HS-5 (cell line): ENCODE results near the gene FARP1.

Experiments
- DNase-seq: peaks from one replicate; pipeline ENCODE4 v3.0.0-alpha.2; 2012; ENCODE audit warnings: low read depth

The FARP1 gene

DNA sequence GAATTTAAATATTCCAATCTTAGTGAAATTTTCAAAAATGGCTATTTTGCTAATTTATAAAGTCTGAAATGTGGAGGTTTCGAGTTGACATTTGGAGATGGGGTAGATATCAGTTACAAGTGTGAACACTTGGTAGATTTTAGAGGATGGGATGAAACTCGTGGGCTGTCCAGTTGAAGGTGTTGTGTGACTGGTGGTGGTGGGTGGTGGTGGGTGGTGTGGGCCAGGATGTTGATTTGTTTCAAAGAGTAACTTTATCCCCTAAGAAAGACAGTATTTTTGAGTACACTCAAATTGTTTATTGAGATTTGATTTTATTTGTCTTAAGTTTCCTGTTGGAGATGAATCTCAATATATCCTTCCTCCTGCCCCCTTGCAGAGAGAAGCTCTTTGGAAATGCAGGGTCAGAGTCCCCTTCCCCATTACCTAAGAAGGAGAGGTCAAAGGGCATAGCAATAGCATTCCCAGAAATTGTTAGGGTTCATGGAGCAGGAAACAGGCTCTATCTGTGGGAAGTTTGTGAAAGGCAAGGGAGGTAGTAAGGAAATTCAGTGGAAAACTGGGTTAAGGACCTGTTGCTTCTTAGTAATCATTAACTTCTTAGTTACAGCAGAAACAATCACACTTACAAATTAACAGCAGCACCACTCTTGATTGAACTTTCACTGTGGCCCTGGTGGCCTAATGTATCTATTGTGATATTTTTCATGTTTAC lies 167.7 kb downstream of the FARP1 start:
- no peak for DNase-seq

DNA sequence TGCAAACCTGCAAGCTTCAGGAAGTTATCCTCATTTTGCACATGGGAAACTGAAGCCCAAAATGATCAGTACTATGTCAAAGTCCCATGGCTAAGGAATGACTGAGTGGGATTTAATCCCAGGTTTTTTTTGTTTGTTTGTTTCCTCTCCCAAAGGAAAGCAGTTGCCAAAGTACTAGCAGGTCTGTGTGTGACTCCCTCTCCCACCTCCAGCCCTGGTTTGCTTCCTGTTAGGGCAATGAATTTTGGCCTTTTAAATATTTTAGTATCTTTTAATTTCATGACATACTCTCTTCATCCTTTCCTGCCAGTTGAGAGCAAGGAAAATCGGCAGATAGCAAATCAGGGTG lies 168.3 kb downstream of the FARP1 start:
- no peak for DNase-seq

DNA sequence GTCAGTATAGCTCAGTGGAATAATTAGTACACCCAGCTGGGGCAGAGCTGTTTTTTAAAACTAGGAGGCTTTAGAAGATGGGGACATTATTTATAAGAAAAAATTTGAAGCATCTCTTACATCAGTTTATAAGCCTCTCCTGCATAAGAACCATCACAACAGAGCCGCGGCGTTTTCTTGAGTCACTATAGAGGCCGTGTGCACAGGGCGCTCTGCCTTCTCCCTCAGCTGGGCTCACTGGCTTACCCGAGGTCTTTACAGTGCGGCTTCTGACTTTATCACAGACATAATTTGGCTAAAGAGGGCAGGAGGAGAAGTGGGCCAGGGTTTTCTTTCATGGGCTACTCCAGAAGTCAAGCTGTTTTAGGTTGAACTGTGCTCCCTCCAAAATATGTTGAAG lies 169.7 kb downstream of the FARP1 start:
- DNase-seq: no peak

DNA sequence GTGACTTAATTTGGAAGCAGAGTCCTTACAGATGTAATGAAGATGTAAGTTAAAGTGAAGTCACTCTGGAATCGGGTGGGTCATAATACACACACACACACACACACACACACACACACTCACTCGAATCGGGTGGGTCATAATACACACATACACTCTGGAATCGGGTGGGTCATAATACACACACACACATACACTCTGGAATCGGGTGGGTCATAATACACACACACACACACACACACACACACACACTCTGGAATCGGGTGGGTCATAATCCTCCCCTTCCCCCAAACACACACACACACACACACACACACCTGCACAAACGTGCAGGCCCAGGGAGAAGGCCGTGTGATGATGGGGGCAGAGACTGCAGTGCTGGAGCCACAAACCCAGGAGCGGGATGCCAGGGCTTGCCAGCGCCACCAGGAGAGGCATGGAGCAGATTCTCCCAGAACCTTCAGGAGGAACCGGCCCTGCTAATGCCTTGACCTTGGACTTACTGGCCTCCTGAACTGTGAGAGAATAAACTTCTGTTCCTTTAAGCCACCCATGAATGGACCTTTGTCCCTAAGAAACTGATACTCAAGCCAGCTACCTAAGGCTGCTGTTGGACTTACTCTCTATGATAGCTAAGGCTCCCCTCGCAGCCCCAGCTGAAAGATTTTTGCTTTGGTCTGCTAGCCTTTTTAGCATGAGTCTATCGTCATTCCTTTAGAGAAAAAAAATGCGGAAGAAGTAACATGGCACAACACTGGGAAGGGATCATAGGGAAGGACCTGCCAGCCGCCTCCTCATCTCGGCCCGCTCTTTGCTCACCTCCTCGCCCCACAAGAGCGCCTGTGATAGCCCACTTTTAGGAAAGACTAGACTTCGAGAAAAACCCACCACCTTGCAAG lies 170.4 kb downstream of the FARP1 start:
- DNase-seq: no peak

DNA sequence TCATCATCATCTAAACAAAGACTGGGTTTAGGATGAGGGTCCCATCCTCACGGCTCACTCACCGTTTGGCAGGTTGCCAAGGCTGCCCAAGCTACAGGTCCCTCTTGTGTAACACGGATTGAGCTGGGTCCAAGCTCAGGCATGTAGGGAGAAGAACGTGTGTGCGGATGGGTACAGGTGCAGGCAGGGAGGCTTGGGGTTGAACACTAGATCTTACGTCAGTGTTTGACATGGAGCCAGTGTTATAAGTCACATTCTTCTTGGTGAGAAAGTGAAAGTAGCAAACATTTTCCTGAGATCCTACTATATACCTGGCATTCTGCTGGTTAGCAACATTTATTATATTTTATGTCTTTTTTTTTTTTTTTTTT lies 171.0 kb downstream of the FARP1 start:
- no peak for DNase-seq

DNA sequence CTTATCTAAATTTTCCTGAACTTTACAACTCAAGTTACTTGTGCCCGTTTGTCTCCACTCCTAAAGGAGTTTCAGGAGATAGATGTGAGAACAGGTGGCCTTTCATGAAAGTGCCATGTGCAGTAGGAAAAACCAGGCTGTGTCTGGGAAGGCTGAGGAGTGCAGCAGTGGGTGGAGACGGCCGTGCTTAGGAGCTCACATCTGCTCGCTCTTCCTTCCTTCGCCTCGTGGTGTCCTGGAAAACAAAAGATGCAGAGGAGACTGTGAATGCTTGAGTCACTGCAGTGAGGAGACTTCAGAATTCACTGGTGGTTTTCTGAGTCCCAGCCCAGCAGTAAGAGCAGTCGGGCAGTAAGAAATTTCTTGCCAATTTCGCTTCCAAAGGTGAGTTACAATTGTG lies 172.6 kb downstream of the FARP1 start:
- DNase-seq: no peak

DNA sequence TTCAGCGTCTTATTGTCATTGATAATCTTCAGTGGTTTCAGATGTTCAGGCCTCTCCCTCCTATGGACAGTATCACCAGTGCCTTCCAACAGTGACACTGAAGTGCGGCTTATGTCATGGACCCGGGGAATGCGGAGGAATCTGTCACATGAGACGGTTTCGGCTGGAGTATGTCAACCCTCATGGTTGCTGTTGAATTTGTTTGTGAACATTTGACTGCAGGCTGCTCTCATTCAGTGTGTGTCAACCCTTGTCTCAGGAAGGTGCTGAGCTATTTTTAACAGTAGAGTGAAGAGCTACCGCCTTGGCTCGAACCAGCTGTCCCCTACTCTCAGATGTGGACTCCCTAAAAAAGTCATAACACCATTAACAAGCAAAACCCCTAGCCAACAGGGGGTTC lies 173.0 kb downstream of the FARP1 start:
- no peak for DNase-seq

DNA sequence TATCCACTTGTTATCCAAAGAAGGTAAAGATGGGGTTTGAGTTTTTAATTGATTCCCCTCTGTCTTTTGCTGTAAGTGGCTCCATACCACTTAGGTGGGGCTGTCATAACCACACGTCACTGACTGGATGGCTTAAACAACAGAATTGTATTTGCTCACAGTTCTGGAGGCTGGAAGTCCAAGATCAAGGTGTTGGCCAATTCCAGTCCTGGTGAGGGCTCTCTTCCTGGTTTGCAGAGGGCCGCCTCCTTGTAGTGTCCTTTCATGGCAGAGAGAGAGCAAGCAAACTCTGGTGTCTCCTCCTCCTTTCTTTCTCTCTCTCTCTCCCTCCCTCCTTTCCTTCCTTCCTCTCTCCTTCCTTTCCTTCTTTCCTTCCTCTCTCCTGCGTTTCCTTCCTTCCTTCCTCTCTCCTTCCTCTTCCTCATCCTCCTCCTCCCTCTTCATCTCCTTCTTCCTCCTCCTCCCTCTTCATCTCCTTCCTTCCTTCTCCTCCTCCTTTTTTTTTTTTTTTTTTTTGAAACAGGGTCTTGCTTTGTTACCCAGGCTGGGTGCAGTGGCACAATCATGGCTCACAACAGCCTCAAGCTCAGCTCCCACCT lies 174.8 kb downstream of the FARP1 start:
- no peak for DNase-seq

DNA sequence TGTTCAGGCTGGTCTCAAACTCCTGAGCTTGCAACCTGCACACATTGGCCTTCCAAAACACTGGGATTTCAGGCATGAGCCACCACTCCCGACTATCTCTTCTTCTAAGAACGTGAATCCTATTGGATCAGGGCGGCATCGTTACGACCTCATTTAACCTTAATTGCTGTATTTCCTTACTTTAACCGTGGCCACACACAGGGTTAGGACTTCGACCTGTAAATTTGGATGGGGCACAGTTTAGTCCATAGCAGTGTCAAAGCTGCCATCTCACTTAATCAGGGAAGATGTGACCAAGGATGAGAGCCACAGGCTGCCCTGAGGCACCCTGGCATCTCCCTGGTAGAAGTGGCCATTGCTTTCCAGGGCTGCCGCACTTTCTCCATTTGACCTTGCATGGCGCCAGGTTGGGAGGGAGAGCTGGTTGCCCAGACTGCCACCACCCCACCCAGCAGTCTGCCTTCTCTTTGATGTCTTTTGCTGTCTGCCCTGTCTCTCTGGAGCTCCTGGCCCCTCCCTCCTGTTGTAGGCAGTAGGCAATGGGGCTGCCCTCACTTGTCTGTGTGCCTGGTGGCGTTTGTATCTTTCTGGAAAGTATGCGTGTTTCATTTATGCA lies 175.5 kb downstream of the FARP1 start:
- no peak for DNase-seq

DNA sequence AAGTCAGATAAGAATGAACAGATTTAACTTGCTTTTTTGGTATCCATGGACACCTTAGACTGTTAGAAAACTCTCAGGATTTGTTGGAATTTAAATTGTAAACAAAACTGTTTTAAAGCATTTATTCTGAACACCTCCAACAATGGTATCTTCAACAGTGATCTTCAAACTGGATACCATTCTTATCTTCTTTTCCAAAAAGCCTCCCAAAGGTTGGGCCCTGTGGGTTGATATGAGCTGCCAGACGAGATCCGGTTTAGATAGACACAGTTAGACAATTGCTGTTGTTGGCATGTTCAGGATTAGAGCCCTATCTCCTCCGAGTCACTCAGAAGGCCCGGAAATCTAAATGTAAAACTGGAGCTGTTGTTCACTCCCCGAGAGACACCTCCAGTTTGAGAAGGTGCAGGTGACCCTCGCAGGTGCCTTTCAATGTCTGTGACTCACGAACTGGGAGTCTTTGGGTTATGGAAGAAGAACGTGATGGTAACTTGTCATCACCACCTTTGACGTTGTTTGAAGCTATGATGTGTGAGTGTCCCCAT lies 177.7 kb downstream of the FARP1 start:
- no peak for DNase-seq

DNA sequence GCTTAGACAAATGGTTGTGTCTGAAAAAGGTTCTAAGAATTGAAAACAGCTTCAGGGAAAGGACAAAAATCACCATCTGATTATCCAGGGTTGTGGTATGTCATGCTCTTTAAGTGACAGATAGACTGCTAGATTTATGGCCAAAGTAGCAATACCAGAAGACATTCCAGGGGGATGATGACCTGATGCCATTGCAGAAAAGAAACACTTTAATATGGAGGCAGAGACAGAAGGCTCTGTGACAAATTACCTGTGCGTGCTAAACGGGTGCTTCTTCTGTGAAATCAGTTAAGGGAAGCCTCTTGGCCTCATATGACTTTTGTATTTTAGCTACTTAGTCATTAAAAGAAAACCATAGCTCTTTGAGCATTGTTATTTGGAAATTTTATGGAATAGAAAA lies 178.5 kb downstream of the FARP1 start:
- no peak for DNase-seq

DNA sequence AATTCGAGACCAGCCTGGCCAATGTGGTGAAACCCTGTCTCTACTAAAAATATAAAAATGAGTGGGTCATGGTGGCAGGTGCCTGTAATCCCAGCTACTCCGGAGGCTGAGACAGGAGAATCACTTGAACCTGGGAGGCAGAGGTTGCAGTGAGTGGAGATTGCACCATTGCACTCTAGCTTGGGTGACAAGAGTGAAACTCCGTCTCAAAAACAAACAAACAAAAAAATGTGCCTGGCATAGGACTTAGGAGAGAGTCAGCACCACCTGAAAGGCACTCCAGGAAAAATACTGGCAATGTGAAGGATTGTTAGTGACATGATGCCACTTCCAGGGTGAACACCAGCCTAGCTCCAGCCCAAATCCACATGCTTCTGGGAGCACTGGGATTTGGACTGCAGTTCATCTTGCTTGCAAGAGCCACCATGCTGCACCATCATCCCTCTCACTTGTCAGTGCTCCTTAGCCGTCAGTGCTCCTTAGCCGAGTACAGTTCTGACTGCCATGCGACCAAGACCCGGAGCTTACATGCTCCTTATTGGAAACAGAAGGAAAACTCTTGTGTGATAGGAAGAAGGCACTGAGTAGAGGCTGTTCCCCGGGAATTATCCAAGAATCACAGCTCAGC lies 179.3 kb downstream of the FARP1 start:
- no peak for DNase-seq

DNA sequence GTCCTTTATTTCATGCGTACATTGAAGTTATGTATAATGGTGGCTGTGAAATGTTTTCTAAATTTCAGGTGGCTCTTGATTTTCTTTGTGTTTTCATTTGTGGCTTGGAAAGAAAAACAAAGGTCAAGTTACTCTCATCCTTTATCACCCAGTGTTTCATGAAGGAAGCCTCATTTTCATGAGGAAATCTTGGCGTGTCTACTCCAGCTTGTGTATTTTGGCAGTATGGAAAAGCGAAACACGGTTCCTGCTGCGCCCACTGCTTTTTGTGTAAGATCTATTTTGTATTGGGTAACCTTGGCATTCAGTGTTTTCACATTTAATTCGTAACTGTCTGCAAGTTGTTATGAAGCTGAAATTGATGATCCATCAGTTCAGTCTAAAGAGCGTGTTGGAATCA lies 181.2 kb downstream of the FARP1 start:
- no peak for DNase-seq

DNA sequence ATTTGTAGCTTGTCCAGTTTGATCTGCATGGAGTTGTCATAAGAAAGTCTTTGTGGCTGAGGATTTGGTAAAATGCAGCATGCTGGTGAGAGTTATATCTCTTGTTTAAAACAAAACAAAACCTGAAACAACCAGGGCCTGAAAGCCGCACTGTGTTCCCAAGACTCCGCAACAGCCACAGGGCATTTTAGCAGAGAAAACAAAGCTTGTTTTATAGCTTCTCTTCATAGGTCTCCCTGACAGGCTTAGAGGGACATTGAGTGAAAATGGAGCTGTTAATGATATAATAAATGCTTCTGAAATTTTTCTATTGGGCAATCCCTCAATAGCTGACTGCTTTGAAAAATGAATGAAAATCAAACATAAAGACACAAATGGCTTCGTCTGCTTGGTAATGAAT lies 182.8 kb downstream of the FARP1 start:
- DNase-seq: no peak

DNA sequence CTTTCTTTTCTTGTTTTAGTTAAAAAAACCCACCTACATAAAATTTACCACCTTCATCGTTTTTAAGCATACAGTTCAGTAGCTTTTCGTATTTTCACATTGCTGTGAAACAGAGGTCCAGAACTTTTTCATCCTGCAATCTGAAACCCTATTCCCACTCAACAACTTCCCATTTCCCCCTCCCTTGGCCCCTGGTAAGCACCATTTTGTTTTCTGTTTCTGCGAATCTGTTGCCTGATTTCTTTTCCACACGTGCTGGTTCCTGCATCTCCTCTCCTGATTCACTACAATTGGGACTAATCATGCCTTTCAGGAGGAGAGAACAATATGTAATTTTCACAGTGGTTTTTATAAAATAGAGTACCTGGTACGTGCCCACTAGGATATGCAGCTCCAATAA lies 183.4 kb downstream of the FARP1 start:
- no peak for DNase-seq

DNA sequence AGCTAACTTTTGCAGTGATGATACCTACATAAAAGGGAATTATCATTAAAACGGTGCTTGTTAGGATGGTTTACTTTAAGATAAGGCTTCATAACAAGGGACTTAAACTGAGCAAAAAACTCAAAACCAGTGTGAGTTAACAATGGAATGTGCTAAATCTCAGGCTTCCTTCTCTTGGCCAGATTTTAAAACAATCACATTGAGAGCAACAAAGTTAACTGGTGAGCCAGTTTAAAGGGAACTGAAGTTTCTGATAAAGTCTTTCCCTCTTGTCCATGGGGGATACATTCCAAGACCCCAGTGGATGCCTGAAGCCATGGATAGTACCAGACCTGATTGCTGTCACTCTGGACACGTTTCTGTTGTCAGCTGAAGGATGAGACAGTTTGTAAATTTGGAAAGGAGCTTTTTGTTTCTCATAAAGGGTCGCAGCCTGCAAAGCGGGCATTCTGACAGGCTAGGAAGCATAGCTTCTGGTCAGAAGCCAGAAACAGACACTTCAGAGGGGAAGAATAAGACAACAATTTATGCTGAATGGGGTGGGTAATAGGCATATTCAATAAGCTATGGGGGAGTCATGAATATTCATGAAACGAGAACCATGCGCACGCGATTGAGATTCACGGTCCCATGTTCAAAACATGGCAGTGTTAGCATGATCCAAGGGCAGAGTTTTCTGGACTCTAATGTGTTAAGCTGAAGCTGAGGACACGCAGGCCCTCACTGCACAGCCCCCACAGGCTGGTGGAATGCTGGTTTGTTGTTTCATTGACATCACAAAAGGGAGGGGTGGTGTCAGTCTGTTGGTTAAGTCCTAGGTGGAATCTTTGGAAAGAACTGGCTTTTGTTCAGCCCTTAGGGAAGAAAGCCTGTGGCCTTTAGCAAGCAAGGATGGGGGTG lies 184.7 kb downstream of the FARP1 start:
- no peak for DNase-seq

DNA sequence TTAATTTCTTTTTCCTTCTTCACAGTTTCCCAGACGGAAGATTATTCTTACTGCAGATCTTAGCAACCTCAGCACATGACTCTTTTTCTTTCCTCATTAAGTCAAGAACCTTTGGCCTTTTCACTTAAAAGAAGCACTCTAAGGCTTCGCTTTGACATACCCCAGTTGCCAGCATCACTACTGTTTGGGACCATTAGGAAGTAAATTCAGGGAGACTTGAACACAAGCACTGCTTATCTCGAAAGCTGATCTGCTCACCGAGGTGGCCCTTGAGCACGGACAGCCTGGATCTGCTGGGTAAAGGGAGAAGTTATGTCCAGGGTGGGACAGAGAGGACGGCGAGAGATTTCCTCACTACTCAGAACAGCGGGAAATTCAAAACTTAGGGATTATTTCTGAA lies 185.6 kb downstream of the FARP1 start:
- DNase-seq: no peak

DNA sequence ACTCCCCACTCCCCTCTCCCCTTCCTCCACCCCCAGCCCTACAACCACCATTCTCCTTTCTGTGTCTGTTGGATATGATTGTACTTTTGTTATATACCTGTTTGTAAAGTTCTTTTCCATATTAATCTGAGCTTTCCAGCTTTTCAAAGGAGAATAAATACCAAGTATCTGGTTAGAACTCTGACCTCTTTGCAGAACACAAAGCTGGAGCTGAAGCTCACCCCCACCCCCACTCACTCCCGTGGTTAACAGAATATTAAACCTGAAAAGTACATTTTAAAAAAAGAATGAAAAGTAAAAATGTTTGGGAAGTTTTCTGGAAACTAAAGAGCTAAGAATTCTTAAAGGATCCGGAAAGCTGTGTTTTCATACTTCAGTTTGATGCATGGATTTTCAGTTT lies 189.3 kb downstream of the FARP1 start:
- no peak for DNase-seq

DNA sequence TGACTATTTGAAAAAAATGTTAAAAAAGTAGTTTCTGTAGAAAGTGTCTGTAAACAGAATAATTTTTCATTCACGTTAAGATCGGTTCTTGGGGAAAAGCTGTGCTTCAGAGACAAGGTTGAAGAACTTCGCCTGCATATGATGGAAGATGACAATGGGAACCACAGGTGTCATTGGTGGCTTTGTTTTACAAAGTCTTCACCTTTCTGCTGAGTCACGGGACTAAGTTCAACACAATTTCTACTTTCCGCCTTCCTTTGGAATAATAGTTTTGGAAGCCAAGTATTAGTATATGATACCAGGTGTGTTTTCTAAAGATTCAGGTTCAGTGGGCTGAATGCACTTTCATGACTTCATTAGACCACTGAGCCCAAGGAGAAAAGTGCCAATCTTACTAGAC lies 189.8 kb downstream of the FARP1 start:
- DNase-seq: no peak

DNA sequence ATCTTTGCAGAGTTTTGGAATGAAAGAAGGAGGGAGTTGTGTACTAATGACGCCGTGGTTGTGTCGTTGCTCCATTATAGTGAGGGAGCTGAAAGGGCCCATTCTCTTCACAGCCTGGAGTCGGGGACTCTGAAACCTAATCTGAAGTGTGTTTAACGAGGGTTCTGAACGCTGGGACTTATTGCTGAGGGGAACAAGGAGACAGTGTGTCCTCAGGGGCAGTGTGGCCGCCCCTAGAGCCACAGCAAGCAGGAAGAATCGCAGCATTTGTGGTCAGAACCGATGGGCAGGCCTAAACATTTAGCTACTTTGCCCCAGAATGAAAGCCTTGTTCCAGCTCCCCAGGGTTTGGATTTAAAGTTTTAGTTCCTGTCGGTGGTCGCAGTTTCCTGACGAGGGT lies 190.6 kb downstream of the FARP1 start:
- DNase-seq: no peak

DNA sequence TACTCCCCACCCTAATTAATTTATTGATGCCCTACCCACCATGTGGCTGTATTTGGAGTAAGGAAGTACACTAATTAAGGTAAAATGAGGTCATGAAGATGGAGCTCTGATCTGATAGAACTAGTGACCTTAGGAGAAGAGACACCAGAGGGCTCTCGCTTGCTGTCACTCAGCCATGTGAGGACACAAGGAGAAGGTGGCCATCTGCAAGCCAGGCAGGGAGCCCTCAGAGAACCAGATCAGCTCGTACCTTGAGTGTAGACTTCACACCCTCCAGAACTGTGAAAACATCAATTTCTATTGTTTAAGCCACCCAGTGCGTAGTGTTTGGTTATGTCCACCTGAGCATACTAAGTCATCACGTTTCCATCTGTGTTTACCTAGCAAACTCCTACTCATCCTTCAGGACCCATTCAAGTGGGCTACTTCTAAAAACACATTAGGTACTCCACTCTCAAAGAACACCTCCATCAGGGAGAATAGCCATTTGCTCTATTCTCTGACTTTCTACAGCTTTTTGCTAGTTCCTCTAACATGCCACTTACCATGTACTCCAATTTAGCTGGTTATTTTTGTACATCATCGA lies 191.8 kb downstream of the FARP1 start:
- no peak for DNase-seq
